IMR-90 (cell line): ENCODE measurements around the gene OSBPL8. TPM values are rescaled to one million over a fixed set of nuclear protein-coding genes. Genes with fewer than 3 reads are reported as not detected.

ENCODE experiments used
- ATAC-seq: fragments of 200-7000 bp; cut with Tn5 transposase; 2 replicates; pipeline ENCODE4 v1.9.1; 2020; ENCODE audit warnings: low read depth, mild to moderate bottlenecking, moderate library complexity
- BruUV-seq: library from RNA; stranded (reverse); fragments of 400-500 nt; replicated peaks from 2 replicates; lab custom pipeline; 2021; lab: Mats Ljungman, UMichigan
- CTCF ChIA-PET: fragments of 300-600 bp; formaldehyde crosslinking; extraction: SDS; loops from one replicate; lab custom pipeline; 2021; ENCODE audit warnings: antibody characterized with exemption; lab: Yijun Ruan, JAX
- POLR2A ChIA-PET: fragments of 300-600 bp; sonication (Branson Sonifier 250); formaldehyde crosslinking; loops from one replicate; lab custom pipeline; 2022; ENCODE audit warnings: antibody characterized with exemption; ENCODE audit not compliant: unreplicated experiment; lab: Charles Lee
- DNase-seq: peaks from one replicate; pipeline ENCODE4 v3.0.0; 2013
- H2AFZ ChIP-seq: replicated peaks from 2 replicates; pipeline ENCODE3; 2013; ENCODE audit warnings: low read length, mild to moderate bottlenecking; ENCODE audit not compliant: poor library complexity
- H2AK5ac ChIP-seq: 2 replicates; pipeline ENCODE4 v1.6.1; 2013; ENCODE audit warnings: low read depth, low read length, inconsistent platforms
- H2AK9ac ChIP-seq: replicated peaks from 2 replicates; pipeline ENCODE3; 2013; ENCODE audit warnings: mild to moderate bottlenecking, low read depth, low read length, moderate library complexity; ENCODE audit not compliant: poor library complexity
- H2BK120ac ChIP-seq: 2 replicates; pipeline ENCODE4 v1.6.1; 2013; ENCODE audit warnings: low read depth, low read length, inconsistent platforms
- H2BK15ac ChIP-seq: 3 replicates; pipeline ENCODE4 v1.6.1; 2013; ENCODE audit warnings: low read depth, low read length, inconsistent platforms
- H2BK20ac ChIP-seq: 2 replicates; pipeline ENCODE4 v1.6.1; 2013; ENCODE audit warnings: low read depth, mild to moderate bottlenecking, inconsistent platforms, low read length, moderate library complexity
- H2BK5ac ChIP-seq: 2 replicates; pipeline ENCODE4 v1.6.1; 2013; ENCODE audit warnings: mild to moderate bottlenecking, low read depth, low read length, inconsistent platforms; ENCODE audit not compliant: poor library complexity, severe bottlenecking
- H3K14ac ChIP-seq: replicated peaks from 2 replicates; pipeline ENCODE4 v1.6.1; 2013; ENCODE audit warnings: low read depth, low read length, inconsistent platforms
- H3K18ac ChIP-seq: 2 replicates; pipeline ENCODE4 v1.6.1; 2013; ENCODE audit warnings: low read depth, low read length, control low read depth
- H3K23ac ChIP-seq: 2 replicates; pipeline ENCODE4 v1.6.1; 2013; ENCODE audit warnings: low read depth, low read length, inconsistent platforms
- H3K27ac ChIP-seq: 2 replicates; pipeline ENCODE4 v1.5.1; 2013; ENCODE audit warnings: mild to moderate bottlenecking, control low read depth, low read length; ENCODE audit not compliant: insufficient read depth
- H3K27me3 ChIP-seq: 2 replicates; pipeline ENCODE4 v1.6.1; 2013; ENCODE audit warnings: low read length; ENCODE audit not compliant: control insufficient read depth, insufficient read depth
- H3K36me3 ChIP-seq: 2 replicates; pipeline ENCODE4 v1.6.1; 2013; ENCODE audit warnings: low read length, mixed read lengths; ENCODE audit not compliant: control insufficient read depth, insufficient read depth
- H3K4ac ChIP-seq: 2 replicates; pipeline ENCODE4 v1.6.1; 2013; ENCODE audit warnings: low read depth, low read length, inconsistent platforms
- H3K4me1 ChIP-seq: 2 replicates; pipeline ENCODE4 v1.6.1; 2013; ENCODE audit warnings: low read length, mixed read lengths; ENCODE audit not compliant: control insufficient read depth, insufficient read depth
- H3K4me2 ChIP-seq: 2 replicates; pipeline ENCODE4 v1.6.1; 2013; ENCODE audit warnings: low read depth, mild to moderate bottlenecking, control low read depth, low read length, moderate library complexity
- H3K4me3 ChIP-seq: 2 replicates; pipeline ENCODE4 v1.5.1; 2013; ENCODE audit warnings: low read depth, mild to moderate bottlenecking, control low read depth, low read length, moderate library complexity; ENCODE audit not compliant: insufficient read depth
- H3K56ac ChIP-seq: 2 replicates; pipeline ENCODE4 v1.6.1; 2013; ENCODE audit warnings: low read length, inconsistent platforms; ENCODE audit not compliant: insufficient read depth; ENCODE audit errors: extremely low read depth
- H3K79me1 ChIP-seq, 2 experiments: 2 replicates each; pipeline ENCODE4 v1.6.1; 2013; ENCODE audit warnings: low read length in 2 of 2, inconsistent platforms in 1 of 2, low read depth in 1 of 2
- H3K9ac ChIP-seq: 2 replicates; pipeline ENCODE4 v1.6.1; 2013; ENCODE audit warnings: low read depth, low read length, control low read depth
- H3K9me1 ChIP-seq: 2 replicates; pipeline ENCODE4 v1.6.1; 2013; ENCODE audit warnings: low read length, inconsistent platforms; ENCODE audit not compliant: insufficient read depth
- H3K9me3 ChIP-seq: 2 replicates; pipeline ENCODE4 v1.6.1; 2013; ENCODE audit warnings: low read length; ENCODE audit not compliant: control insufficient read depth, insufficient read depth
- H4K20me1 ChIP-seq: 2 replicates; pipeline ENCODE4 v1.6.1; 2013; ENCODE audit warnings: low read length, inconsistent platforms; ENCODE audit not compliant: insufficient read depth
- H4K5ac ChIP-seq: 2 replicates; pipeline ENCODE4 v1.6.1; 2013; ENCODE audit warnings: mild to moderate bottlenecking, low read depth, low read length, control low read depth
- H4K8ac ChIP-seq, 2 experiments: 2 replicates each; pipeline ENCODE4 v1.6.1; 2013; ENCODE audit warnings: low read depth in 2 of 2, low read length in 2 of 2, control low read depth in 1 of 2, inconsistent platforms in 1 of 2
- H4K91ac ChIP-seq: 2 replicates; pipeline ENCODE4 v1.6.1; 2013; ENCODE audit warnings: low read depth, low read length, inconsistent platforms; ENCODE audit not compliant: insufficient read depth
- BHLHE40 ChIP-seq: fragments of 150-350 bp; IDR thresholded peaks from 2 replicates; pipeline ENCODE4 v1.6.1; 2016; ENCODE audit warnings: mild to moderate bottlenecking, low read depth, low read length
- CEBPB ChIP-seq: IDR thresholded peaks from 2 replicates; pipeline ENCODE4 v1.6.1; 2012; ENCODE audit warnings: low read depth, low read length, improper control_type of control experiment
- CHD1 ChIP-seq: IDR thresholded peaks from 2 replicates; pipeline ENCODE4 v1.6.1; 2012; ENCODE audit warnings: low read depth, low read length, improper control_type of control experiment
- CTCF ChIP-seq: conservative IDR thresholded peaks from 2 replicates; pipeline ENCODE4 v1.5.1; 2012; ENCODE audit warnings: mild to moderate bottlenecking, low read depth, low read length, improper control_type of control experiment
- ELK1 ChIP-seq: fragments of 150-350 bp; IDR thresholded peaks from 2 replicates; pipeline ENCODE4 v1.6.1; 2016; ENCODE audit warnings: low read depth, mild to moderate bottlenecking, low read length, moderate library complexity, borderline replicate concordance
- FOS ChIP-seq: fragments of 150-350 bp; IDR thresholded peaks from 2 replicates; pipeline ENCODE4 v1.6.1; 2016; ENCODE audit warnings: low read depth, low read length
- MAFK ChIP-seq: IDR thresholded peaks from 2 replicates; pipeline ENCODE4 v1.6.1; 2012; ENCODE audit warnings: low read depth, low read length, improper control_type of control experiment
- MAZ ChIP-seq: IDR thresholded peaks from 2 replicates; pipeline ENCODE4 v1.6.1; 2012; ENCODE audit warnings: low read depth, mild to moderate bottlenecking, low read length, improper control_type of control experiment, moderate library complexity, borderline replicate concordance
- MXI1 ChIP-seq: IDR thresholded peaks from 2 replicates; pipeline ENCODE4 v1.6.1; 2012; ENCODE audit warnings: low read depth, mild to moderate bottlenecking, low read length, moderate library complexity, borderline replicate concordance
- NFE2L2 ChIP-seq: fragments of 150-350 bp; IDR thresholded peaks from 2 replicates; pipeline ENCODE4 v1.6.1; 2016; ENCODE audit warnings: low read depth, mild to moderate bottlenecking, low read length
- POLR2A ChIP-seq: IDR thresholded peaks from 2 replicates; pipeline ENCODE4 v1.6.1; 2012; ENCODE audit warnings: mild to moderate bottlenecking, low read depth, low read length
- RAD21 ChIP-seq: IDR thresholded peaks from 2 replicates; pipeline ENCODE4 v1.6.1; 2012; ENCODE audit warnings: low read length, improper control_type of control experiment
- RFX5 ChIP-seq: IDR thresholded peaks from 2 replicates; pipeline ENCODE4 v1.8.0; 2012; ENCODE audit warnings: low read depth, mild to moderate bottlenecking, low read length, moderate library complexity
- WGBS, 2 experiments: methylation state at CpG; one replicate each; pipeline versions ENCODE4 v1.1.5 to v1.1.7; 2013; ENCODE audit warnings: missing lambda C conversion rate in 2 of 2; ENCODE audit not compliant: insufficient read length in 1 of 2; ENCODE audit errors: extremely low coverage in 2 of 2; 5-methylcytosine and 5-hydroxymethylcytosine counted together
- dilution Hi-C: fragments of 300-500 bp; cut with HindIII; formaldehyde crosslinking; loops from one replicate; pipeline ENCODE4 v1.14.3; 2018; ENCODE audit warnings: low sequenced_read_pairs; ENCODE audit not compliant: unreplicated experiment
- in situ Hi-C: fragments of 300-500 bp; cut with MboI; formaldehyde crosslinking; loops from 3 replicates; pipeline ENCODE4 v1.14.3; 2019; ENCODE audit warnings: low sequenced_read_pairs, inconsistent platforms, mixed read lengths
- intact Hi-C: fragments of 100-400 bp; cut with micrococcal nuclease; formaldehyde crosslinking; loops from 2 replicates; pipeline ENCODE4 v1.10.0; 2022
- polyA plus RNA-seq, 3 experiments: library from polyadenylated mRNA; depleted of rRNA; stranded (reverse); fragments of >200 nt; gene quantifications; 2 replicates each; pipeline ENCODE4 v1.2.3, GENCODE V29; 2012; ENCODE audit warnings: low replicate concordance in 1 of 3
- total RNA-seq: library from RNA; depleted of rRNA; stranded (reverse); fragments of >200 nt; gene quantifications from 2 replicates; pipeline ENCODE4 v1.2.3, GENCODE V29; 2012
- TF ChIP-seq, protein P1 (sequence below): fragments of 150-350 bp; IDR thresholded peaks from 2 replicates; pipeline ENCODE4 v1.6.1; 2017; ENCODE audit warnings: mild to moderate bottlenecking, antibody characterized with exemption, low read length, low read depth

OSBPL8 gene
- total and polyA plus RNA-seq, 2 of the 4 experiments (the other 2 are of a cell fraction) = 17.8 to 24.2 TPM

- H3K14ac ChIP-seq = no peak overlapping the region
- ATAC-seq (no peak), DNase-seq (no peak)
- no peak overlapping the region for H2BK15ac ChIP-seq
- H3K27me3 ChIP-seq = no peaks in the 10 kb centered on the region
- peaks cover 2% of the 10 kb centered on the region; the same call in 1 of the 2 replicates for H3K4me1 ChIP-seq
- intact Hi-C loops (loop anchor here (5.0 to 10.0 kb wide), 2 partner anchors 375 to 942 kb away; partner anchors contain the start of genes KRR1 and NAP1L1), dilution Hi-C loops (no loop called here), in situ Hi-C loops (loop anchor here (25.0 kb wide), 2 partner anchors 395 to 920 kb away; no protein-coding TSS in a partner anchor)
- H4K20me1 ChIP-seq = no peaks in the 10 kb centered on the region
- no peak overlapping the region for H3K56ac ChIP-seq
- no peak overlapping the region for H3K23ac ChIP-seq
- WGBS, 2 experiments = 82% methylated on average over 4 of the region's 7 CpGs; no CpG with 5 or more reads in 1 of the 2 experiments
- BruUV-seq = no TSS peak
- POLR2A ChIA-PET = no interaction called here
- H2BK120ac ChIP-seq = no peak overlapping the region
- H3K9me3 ChIP-seq = no peaks in the 10 kb centered on the region
- H3K27ac ChIP-seq = no peak overlapping the region
- H2AFZ ChIP-seq = no peak overlapping the region
- no peak overlapping the region for H2AK5ac ChIP-seq
- CTCF ChIA-PET = interaction anchor here (0.7 kb wide), 2 partner anchors 66 to 100 kb away, joined by 4 to 6 read pairs; no protein-coding TSS in a partner anchor
- H3K4me2 ChIP-seq = no peak overlapping the region
- no peak overlapping the region for H3K4ac ChIP-seq
- TF ChIP-seq ELK1 (no peak), BHLHE40 (no peak), FOS (no peak), MAZ (no peak), MAFK (no peak), RAD21 (no peak), CHD1 (no peak), RFX5 (no peak), MXI1 (no peak), NFE2L2 (no peak), CEBPB (no peak), CTCF (no peak), POLR2A (no peak)
- TF ChIP-seq, protein P1, sequence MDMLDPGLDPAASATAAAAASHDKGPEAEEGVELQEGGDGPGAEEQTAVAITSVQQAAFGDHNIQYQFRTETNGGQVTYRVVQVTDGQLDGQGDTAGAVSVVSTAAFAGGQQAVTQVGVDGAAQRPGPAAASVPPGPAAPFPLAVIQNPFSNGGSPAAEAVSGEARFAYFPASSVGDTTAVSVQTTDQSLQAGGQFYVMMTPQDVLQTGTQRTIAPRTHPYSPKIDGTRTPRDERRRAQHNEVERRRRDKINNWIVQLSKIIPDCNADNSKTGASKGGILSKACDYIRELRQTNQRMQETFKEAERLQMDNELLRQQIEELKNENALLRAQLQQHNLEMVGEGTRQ = no peak
- no peak overlapping the region for H3K4me3 ChIP-seq
- no peak overlapping the region; the same call in 1 of the 2 replicates for H3K18ac ChIP-seq
- no peak overlapping the region for H2BK20ac ChIP-seq
- no peak overlapping the region for H4K5ac ChIP-seq
- no peak overlapping the region for H2AK9ac ChIP-seq
- H3K79me1 ChIP-seq = peaks cover 17 to 36% of the 10 kb centered on the region in 2 experiments
- no peak overlapping the region for H3K9ac ChIP-seq
- no peak overlapping the region for H4K91ac ChIP-seq
- 0 out of 2 replicates have a peak, but pooled peaks cover 2% of the 10 kb centered on the region for H3K36me3 ChIP-seq
- no peak overlapping the region for H4K8ac ChIP-seq
- H3K9me1 ChIP-seq = no peaks in the 10 kb centered on the region
- H2BK5ac ChIP-seq = no peak overlapping the region
These were observed 102.6 kb downstream of the OSBPL8 start for GRCh38 chr12:76457010-76457409.
